Caco-2 (cell line): ENCODE data around the gene ZDHHC14. TPM values are rescaled to one million over a fixed set of nuclear protein-coding genes. Genes with fewer than 3 reads are reported as not detected.

Experiments
- BruUV-seq: library from RNA; stranded (reverse); fragments of 400-500 nt; replicated peaks from 2 replicates; lab custom pipeline; 2021; lab: Mats Ljungman, UMichigan
- CTCF ChIA-PET: fragments of 300-600 bp; sonication (Branson Sonifier 250); formaldehyde crosslinking; loops from one replicate; lab custom pipeline; 2022; ENCODE audit warnings: antibody characterized with exemption; lab: Charles Lee
- POLR2A ChIA-PET: fragments of 300-600 bp; sonication (Branson Sonifier 250); formaldehyde crosslinking; loops from one replicate; lab custom pipeline; 2022; ENCODE audit warnings: antibody characterized with exemption; lab: Charles Lee
- DNase-seq, 2 experiments: peaks; one replicate each; pipeline versions ENCODE4 v3.0.0 to v3.0.0-alpha.2; 2020 to 2022
- H3K27me3 ChIP-seq: replicated peaks from 2 replicates; pipeline ENCODE4 v1.6.0; 2011; ENCODE audit warnings: low read length; ENCODE audit not compliant: control insufficient read depth, insufficient read depth
- H3K36me3 ChIP-seq: 2 replicates; pipeline ENCODE4 v1.5.1; 2011; ENCODE audit warnings: low read length; ENCODE audit not compliant: control insufficient read depth, insufficient read depth
- H3K4me1 ChIP-seq: fragments of 250-450 bp; sonication (Bioruptor Pico); 2 replicates; pipeline ENCODE4 v1.5.1; 2020; ENCODE audit warnings: mild to moderate bottlenecking
- H3K4me3 ChIP-seq: 2 replicates; pipeline ENCODE4 v1.5.1; 2011; ENCODE audit warnings: low read depth, mild to moderate bottlenecking, control low read depth, low read length
- H3K9me3 ChIP-seq: fragments of 250-450 bp; sonication (Bioruptor Pico); 2 replicates; pipeline ENCODE4 v1.5.1; 2020; ENCODE audit warnings: mild to moderate bottlenecking, moderate library complexity
- H3K27ac Mint-ChIP-seq: one replicate; pipeline ENCODE4 v1.8.0; 2022; ENCODE audit warnings: mixed read lengths; ENCODE audit not compliant: unreplicated experiment
- H3K27me3 Mint-ChIP-seq: one replicate; pipeline ENCODE4 v1.8.0; 2022; ENCODE audit warnings: mixed read lengths; ENCODE audit not compliant: insufficient read depth, unreplicated experiment
- H3K36me3 Mint-ChIP-seq: one replicate; pipeline ENCODE4 v1.8.0; 2022; ENCODE audit warnings: mild to moderate bottlenecking, mixed read lengths; ENCODE audit not compliant: insufficient read depth, unreplicated experiment
- H3K4me1 Mint-ChIP-seq: one replicate; pipeline ENCODE4 v1.8.0; 2022; ENCODE audit warnings: low read depth, mixed read lengths; ENCODE audit not compliant: unreplicated experiment
- H3K4me3 Mint-ChIP-seq: one replicate; pipeline ENCODE4 v1.8.0; 2022; ENCODE audit warnings: mild to moderate bottlenecking, moderate library complexity, mixed read lengths; ENCODE audit not compliant: unreplicated experiment
- H3K9me3 Mint-ChIP-seq: one replicate; pipeline ENCODE4 v1.8.0; 2022; ENCODE audit warnings: mixed read lengths; ENCODE audit not compliant: unreplicated experiment
- CTCF ChIP-seq, 2 experiments: fragments of 200-600 bp in 1 of 2; IDR thresholded peaks; 1 replicate in 1 of 2; 2 replicates in 1 of 2; pipeline versions ENCODE4 v1.5.1 to v1.8.0; 2011 to 2022; ENCODE audit warnings: antibody characterized with exemption in 1 of 2, control low read depth in 1 of 2, inconsistent platforms in 1 of 2, low read depth in 1 of 2, low read length in 1 of 2, mild to moderate bottlenecking in 1 of 2, moderate library complexity in 1 of 2; ENCODE audit not compliant: insufficient read depth in 1 of 2, severe bottlenecking in 1 of 2, unreplicated experiment in 1 of 2
- intact Hi-C: fragments of 100-400 bp; cut with micrococcal nuclease; formaldehyde crosslinking; loops from one replicate; pipeline ENCODE4 v1.10.0; 2022; ENCODE audit not compliant: unreplicated experiment
- total RNA-seq: library from RNA; stranded (reverse); gene quantifications from 2 replicates; pipeline ENCODE4 v1.2.3, GENCODE V29; 2022

Gene ZDHHC14
- total RNA-seq, 1 experiment from 2014 or later = 22.1 TPM

DNA sequence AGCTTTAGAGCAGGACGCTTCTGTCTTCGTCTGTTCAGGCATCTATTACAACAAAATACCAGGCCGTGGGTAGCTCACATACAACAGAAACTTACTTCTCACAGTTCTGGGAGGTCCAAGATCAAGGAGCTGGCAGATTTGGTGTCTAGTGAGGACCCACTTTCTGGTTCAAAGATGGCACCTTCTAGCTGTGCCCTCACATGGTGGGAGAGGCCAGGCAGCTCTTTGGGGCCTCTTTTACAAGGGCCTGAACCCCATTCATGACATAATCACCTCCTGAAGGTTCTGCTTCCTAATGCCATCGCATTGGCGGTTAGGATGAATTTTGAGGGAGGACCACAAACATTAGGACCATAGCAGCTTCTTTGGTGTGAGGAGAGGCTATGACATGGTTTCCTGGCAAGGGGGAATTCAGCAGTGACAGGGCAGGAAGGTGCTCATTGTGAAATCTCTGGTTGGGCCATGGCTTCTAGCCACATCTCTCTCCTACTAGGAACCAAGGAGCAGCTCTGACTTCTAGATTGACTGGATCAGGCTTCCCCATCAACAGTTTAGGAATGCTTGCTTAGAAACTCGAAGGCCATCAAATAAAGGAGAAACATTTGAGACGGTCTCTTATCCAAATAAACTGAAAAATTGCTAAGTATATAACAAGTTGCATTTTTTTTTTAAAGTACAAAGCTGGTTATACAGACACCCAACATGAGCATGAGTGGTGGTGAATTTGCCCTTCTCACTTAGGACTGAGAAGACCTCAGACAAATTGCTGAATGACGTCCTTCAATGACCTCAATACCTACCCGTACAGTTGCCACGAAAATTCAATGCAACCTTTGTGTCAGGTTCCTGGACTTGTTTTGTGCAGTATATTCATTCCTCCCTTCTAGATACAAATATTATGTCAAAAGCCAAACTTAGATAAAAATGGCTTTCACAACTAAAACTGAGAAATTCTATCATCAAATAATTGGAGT is 140.7 kb downstream of the ZDHHC14 start:
- H3K9me3 ChIP-seq = 0 out of 2 replicates have a peak, but pooled peaks cover 5% of the 10 kb centered on the region
- no peak overlapping the region for H3K4me3 ChIP-seq
- no peaks in the 10 kb centered on the region for H3K36me3 ChIP-seq
- Mint-ChIP-seq H3K27me3 (no peaks in the 10 kb centered on the region), H3K4me1 (peaks cover 13% of the 10 kb centered on the region), H3K27ac (no peak overlapping the region), H3K36me3 (peaks cover 14% of the 10 kb centered on the region), H3K9me3 (peaks cover 9% of the 10 kb centered on the region), H3K4me3 (no peak overlapping the region)
- BruUV-seq = no TSS peak
- ChIA-PET CTCF (no interaction called here), POLR2A (interaction anchor here (0.6 kb wide), 1 partner anchor 592 kb away, joined by 3 read pairs; no protein-coding TSS in a partner anchor)
- peaks cover 13% of the 10 kb centered on the region for H3K4me1 ChIP-seq
- TF ChIP-seq CTCF (IDR thresholded peaks at IDR 0.05; ENCODE audit: insufficient read depth in 1 of 2, low read depth in 1 of 2, low read length in 1 of 2, severe bottlenecking in 1 of 2, unreplicated experiment in 1 of 2) = no peak
- DNase-seq = no peak
- no peaks in the 10 kb centered on the region for H3K27me3 ChIP-seq
- intact Hi-C loops = no loop called here

DNA sequence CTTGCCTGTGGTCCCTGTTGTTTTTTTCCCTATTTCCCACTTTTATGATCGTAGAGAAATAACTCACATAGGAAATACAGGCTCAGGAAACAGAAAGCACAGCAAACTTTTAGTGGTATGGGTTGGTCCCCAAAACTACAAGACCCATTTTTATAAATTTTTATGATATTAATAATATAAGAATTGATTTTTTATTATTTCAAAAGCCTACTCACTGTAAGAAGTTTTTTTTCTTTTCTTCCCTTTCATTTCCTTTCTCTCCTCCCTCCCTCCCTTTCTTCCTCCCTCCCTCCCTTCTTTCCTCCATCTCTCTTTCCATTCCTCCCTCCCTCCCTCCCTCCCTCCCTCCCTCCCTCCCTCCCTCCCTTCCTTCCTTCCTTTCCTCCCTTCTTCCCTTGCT is 141.5 kb downstream of the ZDHHC14 start:
- H3K4me1 Mint-ChIP-seq = peaks cover 17% of the 10 kb centered on the region
- no peak for TF ChIP-seq CTCF (IDR thresholded peaks at IDR 0.05; ENCODE audit: insufficient read depth in 1 of 2, low read depth in 1 of 2, low read length in 1 of 2, severe bottlenecking in 1 of 2, unreplicated experiment in 1 of 2)
- no peak overlapping the region for H3K27ac Mint-ChIP-seq
- ChIA-PET CTCF (no interaction called here), POLR2A (no interaction called here)
- peaks cover 9% of the 10 kb centered on the region for H3K9me3 Mint-ChIP-seq
- no peaks in the 10 kb centered on the region; the same call in 1 of the 2 replicates for H3K36me3 ChIP-seq
- H3K4me1 ChIP-seq = peaks cover 11% of the 10 kb centered on the region
- 0 out of 2 replicates have a peak, but pooled peaks cover 5% of the 10 kb centered on the region for H3K9me3 ChIP-seq
- no peak overlapping the region for H3K4me3 ChIP-seq
- peaks cover 14% of the 10 kb centered on the region for H3K36me3 Mint-ChIP-seq
- no peak overlapping the region for H3K4me3 Mint-ChIP-seq
- intact Hi-C loops = no loop called here
- DNase-seq = no peak
- BruUV-seq = no TSS peak
- no peaks in the 10 kb centered on the region for H3K27me3 Mint-ChIP-seq
- no peaks in the 10 kb centered on the region for H3K27me3 ChIP-seq

DNA sequence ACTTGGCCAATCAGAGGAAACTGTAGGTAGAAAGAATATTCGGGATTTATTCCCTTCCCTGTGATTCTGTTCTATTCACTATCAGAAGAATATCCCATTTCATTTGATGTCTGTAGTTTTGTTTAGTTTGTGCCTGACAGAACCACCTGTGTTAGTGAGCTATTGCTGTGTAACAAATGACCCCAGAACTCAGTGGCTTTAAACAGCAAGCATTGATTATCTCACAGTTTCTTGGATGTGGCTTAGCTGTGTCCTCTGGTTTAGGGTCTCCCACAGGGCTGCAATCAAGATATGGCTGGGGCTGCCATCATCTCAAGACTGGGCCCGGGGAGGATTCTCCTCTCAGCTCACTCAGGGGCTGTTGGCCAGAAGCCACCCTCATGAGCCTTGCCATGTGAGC is 143.7 kb downstream of the ZDHHC14 start:
- TF ChIP-seq CTCF (IDR thresholded peaks at IDR 0.05; ENCODE audit: insufficient read depth in 1 of 2, low read depth in 1 of 2, low read length in 1 of 2, severe bottlenecking in 1 of 2, unreplicated experiment in 1 of 2) = no peak
- CTCF ChIA-PET = no interaction called here
- no TSS peak for BruUV-seq
- no peak overlapping the region for H3K27ac Mint-ChIP-seq
- no peak for DNase-seq
- no peaks in the 10 kb centered on the region for H3K27me3 ChIP-seq
- H3K4me1 Mint-ChIP-seq = peaks cover 26% of the 10 kb centered on the region
- intact Hi-C loops = no loop called here
- H3K9me3 Mint-ChIP-seq = peaks cover 9% of the 10 kb centered on the region
- POLR2A ChIA-PET = no interaction called here
- H3K36me3 ChIP-seq = peaks cover 1% of the 10 kb centered on the region
- H3K4me3 ChIP-seq = no peak overlapping the region
- H3K4me3 Mint-ChIP-seq = no peak overlapping the region
- no peaks in the 10 kb centered on the region for H3K27me3 Mint-ChIP-seq
- 0 out of 2 replicates have a peak, but pooled peaks cover 5% of the 10 kb centered on the region for H3K9me3 ChIP-seq
- H3K4me1 ChIP-seq = peaks cover 9% of the 10 kb centered on the region
- H3K36me3 Mint-ChIP-seq = peaks cover 11% of the 10 kb centered on the region
